HepG2 (cell line): Measurements from ENCODE around the gene STK24. TPM values are rescaled to one million over a fixed set of nuclear protein-coding genes. Genes with fewer than 3 reads are reported as not detected.

ENCODE experiments used
- ATAC-seq: fragments of 200-7000 bp; cut with Tn5 transposase; 3 replicates; pipeline ENCODE4 v1.9.1; 2020; ENCODE audit warnings: mild to moderate bottlenecking, moderate library complexity
- BruUV-seq: library from RNA; stranded (reverse); fragments of 400-500 nt; replicated peaks from 2 replicates; lab custom pipeline; 2021; lab: Mats Ljungman, UMichigan
- CTCF ChIA-PET: fragments of 300-600 bp; formaldehyde crosslinking; extraction: SDS; loops from one replicate; lab custom pipeline; 2021; ENCODE audit warnings: low total read pairs, inconsistent platforms, low intra/inter-chr PET ratio; lab: Yijun Ruan, JAX
- POLR2A ChIA-PET: fragments of 350-600 bp; sonication (Branson Sonifier 250); formaldehyde crosslinking; loops from one replicate; lab custom pipeline; 2020; ENCODE audit warnings: antibody characterized with exemption, inconsistent platforms; lab: Yijun Ruan, JAX
- DNase-seq: peaks from one replicate; pipeline ENCODE4 v3.0.0-alpha.2; 2015; ENCODE audit warnings: low spot score
- FAIRE-seq: peaks from 3 replicates; lab custom pipeline; 2011; peaks lifted over from hg19 to GRCh38; lab: Jason Lieb, UNC
- H2AFZ ChIP-seq: one replicate; pipeline ENCODE4 v1.6.1; 2011; ENCODE audit warnings: low read length, inconsistent platforms
- H3K27ac ChIP-seq: fragments of 300-600 bp; 3 replicates; pipeline ENCODE4 v1.8.0; 2011; ENCODE audit warnings: mixed run types, mild to moderate bottlenecking, mixed read lengths, low read length, inconsistent platforms; ENCODE audit not compliant: insufficient read depth; ENCODE audit errors: extremely low read length
- H3K27me3 ChIP-seq, 2 experiments: fragments of 200-600 bp in 1 of 2; 2 replicates in 1 of 2; 3 replicates in 1 of 2; pipeline versions ENCODE4 v1.6.0 to v1.8.0; 2011; ENCODE audit warnings: low read length in 2 of 2, mild to moderate bottlenecking in 2 of 2, moderate library complexity in 2 of 2, inconsistent platforms in 1 of 2; ENCODE audit not compliant: insufficient read depth in 2 of 2, control insufficient read depth in 1 of 2
- H3K36me3 ChIP-seq, 2 experiments: fragments of 200-600 bp in 1 of 2; replicated peaks in 1 of 2; 2 replicates in 1 of 2; 3 replicates in 1 of 2; pipeline versions ENCODE4 v1.5.1 to v1.8.0; 2011; ENCODE audit warnings: low read length in 2 of 2, inconsistent platforms in 1 of 2; ENCODE audit not compliant: insufficient read depth in 2 of 2, control insufficient read depth in 1 of 2
- H3K4me1 ChIP-seq: 2 replicates; pipeline ENCODE4 v1.5.1; 2012; ENCODE audit warnings: low read length, inconsistent platforms; ENCODE audit not compliant: insufficient read depth
- H3K4me2 ChIP-seq: 2 replicates; pipeline ENCODE4 v1.6.0; 2011; ENCODE audit warnings: low read depth, low read length, inconsistent platforms
- H3K4me3 ChIP-seq, 3 experiments: fragments of 200-600 bp in 1 of 3; sonication (generic), shearing (Covaris generic) in 1 of 3; replicated peaks in 1 of 3; 2 replicates each; pipeline ENCODE4 v1.5.1; 2011 to 2016; ENCODE audit warnings: low read length in 3 of 3, inconsistent platforms in 2 of 3, low read depth in 2 of 3, mild to moderate bottlenecking in 2 of 3, control low read depth in 1 of 3, mixed read lengths in 1 of 3; ENCODE audit not compliant: insufficient read depth in 1 of 3
- H3K79me2 ChIP-seq: one replicate; pipeline ENCODE4 v1.6.1; 2011; ENCODE audit warnings: low read length, inconsistent platforms; ENCODE audit not compliant: insufficient read depth
- H3K9ac ChIP-seq: 2 replicates; pipeline ENCODE4 v1.6.0; 2011; ENCODE audit warnings: mild to moderate bottlenecking, low read depth, low read length, inconsistent platforms; ENCODE audit not compliant: insufficient read depth
- H3K9me3 ChIP-seq: 2 replicates; pipeline ENCODE4 v1.5.1; 2012; ENCODE audit warnings: mild to moderate bottlenecking, low read length
- H4K20me1 ChIP-seq: 2 replicates; pipeline ENCODE4 v1.6.0; 2011; ENCODE audit warnings: inconsistent platforms, mild to moderate bottlenecking, low read length, moderate library complexity; ENCODE audit not compliant: insufficient read depth
- CTCF ChIP-seq: sonication (generic); formaldehyde crosslinking; IDR thresholded peaks from 2 replicates; pipeline ENCODE4 v1.5.0; 2020; ENCODE audit warnings: mild to moderate bottlenecking, missing genetic modification reagents, moderate library complexity
- PLSCR1 ChIP-seq: sonication (generic); formaldehyde crosslinking; IDR thresholded peaks from 2 replicates; pipeline ENCODE4 v1.5.0; 2020; ENCODE audit warnings: missing genetic modification reagents, mild to moderate bottlenecking, borderline replicate concordance
- STAG1 ChIP-seq: sonication (generic); formaldehyde crosslinking; IDR thresholded peaks from 2 replicates; pipeline ENCODE4 v1.4.0; 2020; ENCODE audit warnings: missing genetic modification reagents
- ZBTB8A ChIP-seq: sonication (generic); formaldehyde crosslinking; IDR thresholded peaks from 2 replicates; pipeline ENCODE4 v1.4.0; 2020; ENCODE audit warnings: mild to moderate bottlenecking, low read depth, missing genetic modification reagents, borderline replicate concordance
- WGBS: methylation state at CpG from one replicate; pipeline ENCODE4 v1.1.6; 2017; ENCODE audit warnings: low lambda C conversion rate; 5-methylcytosine and 5-hydroxymethylcytosine counted together
- in situ Hi-C: cut with HindIII; loops from 2 replicates; pipeline ENCODE4 v1.10.0; 2017; ENCODE audit warnings: low pct_unique_long_range_greater_than_20kb; ENCODE audit not compliant: extremely low pct_ligation_motif_present
- intact Hi-C: fragments of 100-400 bp; cut with micrococcal nuclease; formaldehyde crosslinking; loops from one replicate; pipeline ENCODE4 v1.10.0; 2022; ENCODE audit not compliant: unreplicated experiment
- polyA plus RNA-seq, 8 experiments: library from polyadenylated mRNA; depleted of rRNA in 3 of 8; stranded (reverse) in 7 of 8; unstranded in 1 of 8; fragments of >200 nt; fragmentation: Illumina TruSeq in 4 of 8; extraction: Trizol in 4 of 8; gene quantifications; 2 replicates each; pipeline versions ENCODE4 v1.2.1 to v1.2.3, GENCODE V29; 2011 to 2016; ENCODE audit warnings: low read depth in 4 of 8, missing spikeins in 1 of 8, mixed read lengths in 1 of 8; ENCODE audit not compliant: insufficient read depth in 1 of 8
- total RNA-seq, 5 experiments: library from RNA; depleted of rRNA; stranded (reverse); fragments of >200 nt; fragmentation: Illumina TruSeq; extraction: Trizol; gene quantifications; 2 replicates each; pipeline ENCODE4 v1.2.3, GENCODE V29; 2016; ENCODE audit warnings: low read depth in 1 of 5

Gene STK24
- total and polyA plus RNA-seq, 2 of the 13 experiments (the other 11 are each of a cell fraction or from before 2014, with no cell fraction given): 51.3 to 73.0 TPM

GRCh38 chr13:98556968-98557631, 19.8 kb downstream of the STK24 start:
- Histone ChIP-seq H3K4me1 (no peaks in the 10 kb centered on the region; the same call in 1 of the 2 replicates), H3K79me2 (peaks cover 93% of the 10 kb centered on the region), H3K4me3 (no peak overlapping the region), H3K9ac (no peak overlapping the region), H3K4me2 (no peak overlapping the region), H4K20me1 (peaks cover 69% of the 10 kb centered on the region), H3K9me3 (no peaks in the 10 kb centered on the region), H2AFZ (no peak overlapping the region), H3K27me3 (no peaks in the 10 kb centered on the region), H3K27ac (no peak overlapping the region), H3K36me3 (peaks cover 2 to 15% of the 10 kb centered on the region in 2 experiments; a peak in 4 of 5 replicates)
- FAIRE-seq (no peak), DNase-seq (no peak), ATAC-seq (peak; percentile 65)
- CTCF ChIA-PET: no interaction called here
- in situ Hi-C loops: no loop called here
- TF ChIP-seq ZBTB8A (CRISPR knock-in tag) (no peak), STAG1 (peak; percentile 32; the same call in 1 of the 2 replicates), CTCF (peak; percentile 44), PLSCR1 (CRISPR knock-in tag) (no peak)
- BruUV-seq: no TSS peak
- intact Hi-C loops: no loop called here
- WGBS: 84% methylated on average over 9 of the region's 10 CpGs
- POLR2A ChIA-PET: no interaction called here
